CD4-positive, CD25-positive, alpha-beta regulatory T cell (primary cell): ENCODE measurements around the gene NEK5. TPM values are rescaled to one million over a fixed set of nuclear protein-coding genes. Genes with fewer than 3 reads are reported as not detected.
"Not testable (repeated sequence)": the region's sequence is repeated elsewhere in the genome, so short reads cannot be mapped to it uniquely, and the experiment has no call there.

Experiments
- ATAC-seq, 2 donors: fragments of 150-1000 bp; cut with Tn5 transposase; one replicate each; pipeline ENCODE4 v1.10.0; 2021; ENCODE audit warnings: low read depth in 2 of 2, moderate number of reproducible peaks in 2 of 2, moderate library complexity in 1 of 2
- DNase-seq, 3 donors: peaks; one replicate each; pipeline versions ENCODE4 v3.0.0 to v3.0.0-alpha.2; 2012 to 2022; ENCODE audit warnings: mixed read lengths in 1 of 3
- H3K27ac ChIP-seq: one replicate; pipeline ENCODE4 v1.7.0; 2013; ENCODE audit warnings: mild to moderate bottlenecking, low read length; ENCODE audit not compliant: insufficient read depth, poor library complexity, severe bottlenecking
- H3K27me3 ChIP-seq: one replicate; pipeline ENCODE4 v1.7.0; 2013; ENCODE audit warnings: low read length; ENCODE audit not compliant: control insufficient read depth, insufficient read depth
- H3K36me3 ChIP-seq: one replicate; pipeline ENCODE4 v1.7.0; 2013; ENCODE audit warnings: mild to moderate bottlenecking, low read length, moderate library complexity; ENCODE audit not compliant: control insufficient read depth, insufficient read depth
- H3K4me1 ChIP-seq: 2 replicates; pipeline ENCODE4 v1.7.0; 2013; ENCODE audit warnings: mild to moderate bottlenecking, low read length; ENCODE audit not compliant: insufficient read depth, control insufficient read depth, poor library complexity, severe bottlenecking
- H3K4me3 ChIP-seq: one replicate; pipeline ENCODE4 v1.7.0; 2013; ENCODE audit warnings: low read depth, mild to moderate bottlenecking, low read length, moderate library complexity
- H3K9me3 ChIP-seq, 2 experiments: 1 replicate in 1 of 2; 2 replicates in 1 of 2; pipeline ENCODE4 v1.7.0; 2013; ENCODE audit warnings: low read length in 2 of 2, mild to moderate bottlenecking in 1 of 2, moderate library complexity in 1 of 2; ENCODE audit not compliant: control insufficient read depth in 2 of 2
- H3K27ac Mint-ChIP-seq, 3 donors: one replicate each; pipeline ENCODE4 v1.8.0; 2020 to 2022; ENCODE audit warnings: mild to moderate bottlenecking in 3 of 3, mixed read lengths in 3 of 3, moderate library complexity in 2 of 3
- H3K27me3 Mint-ChIP-seq: one replicate; pipeline ENCODE4 v1.8.0; 2022; ENCODE audit warnings: mild to moderate bottlenecking, mixed read lengths
- H3K36me3 Mint-ChIP-seq: one replicate; pipeline ENCODE4 v1.8.0; 2020; ENCODE audit warnings: mixed read lengths
- H3K4me1 Mint-ChIP-seq, 4 donors: one replicate each; pipeline ENCODE4 v1.8.0; 2020 to 2022; ENCODE audit warnings: mixed read lengths in 4 of 4, mild to moderate bottlenecking in 1 of 4
- H3K4me3 Mint-ChIP-seq, 4 donors: one replicate each; pipeline ENCODE4 v1.8.0; 2020 to 2022; ENCODE audit warnings: mild to moderate bottlenecking in 4 of 4, mixed read lengths in 4 of 4, moderate library complexity in 3 of 4
- H3K9me3 Mint-ChIP-seq, 7 donors: one replicate each; pipeline ENCODE4 v1.8.0; 2020 to 2022; ENCODE audit warnings: mixed read lengths in 7 of 7, mild to moderate bottlenecking in 3 of 7, moderate library complexity in 2 of 7
- polyA plus RNA-seq, 4 donors: library from polyadenylated mRNA; unstranded; fragments of 300-500 nt; fragmentation: Illumina TruSeq; gene quantifications; one replicate each; pipeline ENCODE4 v1.2.3, GENCODE V29; 2021
- total RNA-seq: library from RNA; stranded (reverse); gene quantifications from one replicate; pipeline ENCODE4 v1.2.3, GENCODE V29; 2022

NEK5 gene, protein sequence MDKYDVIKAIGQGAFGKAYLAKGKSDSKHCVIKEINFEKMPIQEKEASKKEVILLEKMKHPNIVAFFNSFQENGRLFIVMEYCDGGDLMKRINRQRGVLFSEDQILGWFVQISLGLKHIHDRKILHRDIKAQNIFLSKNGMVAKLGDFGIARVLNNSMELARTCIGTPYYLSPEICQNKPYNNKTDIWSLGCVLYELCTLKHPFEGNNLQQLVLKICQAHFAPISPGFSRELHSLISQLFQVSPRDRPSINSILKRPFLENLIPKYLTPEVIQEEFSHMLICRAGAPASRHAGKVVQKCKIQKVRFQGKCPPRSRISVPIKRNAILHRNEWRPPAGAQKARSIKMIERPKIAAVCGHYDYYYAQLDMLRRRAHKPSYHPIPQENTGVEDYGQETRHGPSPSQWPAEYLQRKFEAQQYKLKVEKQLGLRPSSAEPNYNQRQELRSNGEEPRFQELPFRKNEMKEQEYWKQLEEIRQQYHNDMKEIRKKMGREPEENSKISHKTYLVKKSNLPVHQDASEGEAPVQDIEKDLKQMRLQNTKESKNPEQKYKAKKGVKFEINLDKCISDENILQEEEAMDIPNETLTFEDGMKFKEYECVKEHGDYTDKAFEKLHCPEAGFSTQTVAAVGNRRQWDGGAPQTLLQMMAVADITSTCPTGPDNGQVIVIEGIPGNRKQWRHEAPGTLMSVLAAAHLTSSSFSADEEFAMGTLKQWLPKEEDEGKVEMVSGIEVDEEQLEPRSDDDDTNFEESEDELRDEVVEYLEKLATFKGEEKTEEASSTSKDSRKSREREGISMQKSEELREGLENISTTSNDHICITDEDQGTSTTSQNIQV
- not detected for total RNA-seq
- polyA plus RNA-seq = under 1 TPM in 2 of 4 donors, not detected in 2; 0.06 to 0.07 TPM

DNA sequence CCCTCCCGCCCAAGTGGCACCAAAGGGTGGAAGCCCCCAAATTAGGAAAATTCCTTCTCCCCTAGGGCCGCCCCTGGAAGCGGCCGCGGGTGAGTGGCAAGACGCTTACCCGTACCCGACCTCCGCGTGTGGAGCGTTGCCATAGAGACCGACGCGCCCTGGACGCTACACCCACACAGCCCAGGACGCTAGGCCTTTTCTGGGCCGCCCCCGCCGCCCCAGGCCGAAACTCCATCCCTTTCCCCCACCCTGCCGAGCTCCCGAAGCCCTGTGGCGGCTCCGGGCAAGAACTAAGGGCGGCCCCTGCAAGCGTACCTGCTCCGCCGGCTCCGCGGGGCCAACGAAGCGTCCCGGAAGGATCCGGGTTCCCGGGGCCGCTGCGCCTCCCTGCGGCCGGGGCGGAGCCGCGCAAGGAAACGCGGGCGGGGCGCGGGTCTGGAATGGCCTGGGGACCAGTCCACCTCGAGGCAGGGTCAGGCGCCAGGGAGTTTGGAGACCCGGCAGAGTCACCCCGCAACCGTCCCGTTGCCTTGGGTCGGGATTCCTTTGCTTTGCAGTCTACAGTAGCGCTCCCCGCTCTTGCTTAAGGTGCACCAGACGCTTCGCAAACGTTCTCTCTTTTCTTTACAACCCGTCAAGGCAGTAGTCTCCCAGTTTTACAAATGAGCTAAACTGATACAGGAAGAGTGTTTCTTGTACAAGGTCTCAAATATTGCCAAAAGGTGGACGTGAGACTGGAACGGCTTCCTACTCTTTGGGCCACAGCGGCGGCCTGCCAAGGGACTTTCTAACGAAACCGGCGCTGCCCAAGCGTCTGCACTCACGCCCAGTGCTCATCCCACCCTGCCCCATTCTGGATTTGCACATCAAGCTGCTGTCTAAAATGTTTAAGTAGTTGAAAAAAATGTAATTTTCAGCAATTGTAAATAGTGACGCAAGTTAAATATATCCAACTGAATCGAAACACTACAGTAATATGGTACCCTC is at the start of gene NEK5:
TSS of gene NEK5 (minus strand) at position 360 of the 987 bp plus-strand sequence. CDS start 1,591 bp downstream, outside the sequence.
- DNase-seq (peak; percentile 36 to 56 (median 55)), ATAC-seq (peak; percentile 55 to 67)
- peak within 1 kb of the TSS; percentile 79 for H3K4me3 ChIP-seq
- peaks cover 6% of the 10 kb centered on the region for H3K27me3 ChIP-seq
- Mint-ChIP-seq H3K27me3 (peaks cover 39% of the 10 kb centered on the region), H3K4me1 (peaks cover 4 to 21% (median 8%) of the 10 kb centered on the region in 4 donors), H3K27ac (peak within 1 kb of the TSS in 2 of 3 donors; percentile 2 to 6), H3K4me3 (peak within 1 kb of the TSS; percentile 79 to 83 (median 82)), H3K36me3 (peaks cover 17% of the 10 kb centered on the region), H3K9me3 (no peaks in the 10 kb centered on the region)
- H3K27ac ChIP-seq = no peak within 1 kb of the TSS
- H3K36me3 ChIP-seq = peaks cover 19% of the 10 kb centered on the region
- H3K4me1 ChIP-seq = peaks cover 18% of the 10 kb centered on the region
- H3K9me3 ChIP-seq = no peaks in the 10 kb centered on the region

DNA sequence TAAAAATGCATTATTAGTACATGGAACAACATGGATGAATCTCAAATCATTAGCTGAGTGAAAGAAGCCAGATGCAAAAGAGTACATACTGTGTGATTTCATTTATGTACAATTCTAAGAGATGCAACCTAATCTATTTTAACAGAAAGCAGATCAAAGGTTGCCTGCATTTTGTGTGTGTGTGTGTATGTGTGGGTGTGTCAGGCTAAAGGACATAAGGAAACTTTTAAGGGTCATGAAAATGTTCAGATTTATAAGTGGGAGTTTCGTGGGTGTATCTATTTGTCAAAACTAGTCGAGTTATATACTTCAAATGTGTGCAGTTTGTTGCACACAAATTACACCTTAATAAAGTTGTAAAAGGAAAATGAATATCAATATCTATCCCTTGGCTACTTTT is 48.4 kb upstream of the NEK5 start:
- no peak for ATAC-seq
- peaks cover 14% of the 10 kb centered on the region for H3K36me3 Mint-ChIP-seq

DNA sequence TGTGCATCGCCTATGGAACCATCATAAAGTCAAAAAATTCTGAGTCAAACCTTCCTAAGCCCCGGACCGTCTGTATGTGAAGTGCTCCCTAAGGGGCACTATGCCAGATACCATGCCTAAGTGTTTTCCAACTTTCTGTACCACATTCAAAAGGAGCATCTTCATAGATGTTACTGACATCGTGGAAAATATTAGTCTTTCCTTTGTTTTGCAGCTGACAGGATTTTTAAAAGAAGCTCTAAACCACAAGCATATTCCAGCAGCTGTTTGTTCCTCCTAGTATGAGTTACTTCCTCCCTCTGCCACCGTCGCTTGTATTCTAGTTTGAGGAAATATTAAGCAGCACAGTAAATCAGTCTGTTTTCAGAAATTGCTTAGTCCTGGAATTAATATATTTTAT is 45.1 kb upstream of the NEK5 start:
- H3K9me3 Mint-ChIP-seq, ATAC-seq, H3K4me1 ChIP-seq, H3K4me1 Mint-ChIP-seq, H3K4me3 ChIP-seq, DNase-seq, H3K27me3 ChIP-seq, H3K4me3 Mint-ChIP-seq, H3K9me3 ChIP-seq, H3K27ac ChIP-seq, H3K27me3 Mint-ChIP-seq: not testable (repeated sequence)
- peak overlapping the region in 1 of 3 donors; percentile 25 for H3K27ac Mint-ChIP-seq
- peaks cover 60% of the 10 kb centered on the region for H3K36me3 ChIP-seq
- H3K36me3 Mint-ChIP-seq = peaks cover 17% of the 10 kb centered on the region

More for the DNA sequence above, 48.4 kb upstream of the NEK5 start:
- Mint-ChIP-seq H3K27me3 (no peaks in the 10 kb centered on the region), H3K4me3 (no peak overlapping the region), H3K4me1 (peaks cover 0 to 11% (median 0%) of the 10 kb centered on the region in 4 donors), H3K9me3 (no peaks in the 10 kb centered on the region), H3K27ac (no peak overlapping the region)
- H3K4me1 ChIP-seq = no peaks in the 10 kb centered on the region
- H3K36me3 ChIP-seq = peaks cover 61% of the 10 kb centered on the region
- DNase-seq = no peak
- H3K4me3 ChIP-seq = no peak overlapping the region
- H3K27ac ChIP-seq = no peak overlapping the region
- no peaks in the 10 kb centered on the region for H3K27me3 ChIP-seq
- H3K9me3 ChIP-seq = no peaks in the 10 kb centered on the region

DNA sequence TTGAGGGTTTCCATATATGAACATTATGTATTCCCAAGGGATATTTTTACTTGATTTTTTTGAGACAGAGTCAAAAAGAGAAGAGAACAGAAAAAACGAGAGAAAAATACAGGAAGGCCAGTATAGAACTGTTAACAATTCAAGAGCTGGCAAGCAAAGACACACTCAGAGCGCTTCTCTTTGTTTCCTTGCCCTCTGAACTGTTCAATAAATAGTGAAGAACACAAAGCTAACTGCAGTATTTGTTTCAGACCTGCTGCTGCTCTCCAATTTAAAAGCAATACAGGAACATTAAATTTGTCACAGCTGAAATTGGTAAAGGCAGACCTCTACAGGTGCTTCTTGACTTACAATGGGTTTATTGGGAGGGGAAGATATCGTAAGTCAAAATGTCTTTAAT is 44.5 kb upstream of the NEK5 start:
- ATAC-seq (no peak), DNase-seq (no peak)
- Histone ChIP-seq H3K9me3 (no peaks in the 10 kb centered on the region), H3K4me1 (no peaks in the 10 kb centered on the region), H3K36me3 (peaks cover 59% of the 10 kb centered on the region), H3K27me3 (no peaks in the 10 kb centered on the region), H3K27ac (no peak overlapping the region), H3K4me3 (no peak overlapping the region)
- Mint-ChIP-seq H3K9me3 (no peaks in the 10 kb centered on the region), H3K27me3 (no peaks in the 10 kb centered on the region), H3K27ac (peak overlapping the region in 1 of 3 donors; percentile 90), H3K4me1 (peaks cover 2 to 8% (median 4%) of the 10 kb centered on the region in 4 donors), H3K36me3 (peaks cover 17% of the 10 kb centered on the region), H3K4me3 (no peak overlapping the region)

DNA sequence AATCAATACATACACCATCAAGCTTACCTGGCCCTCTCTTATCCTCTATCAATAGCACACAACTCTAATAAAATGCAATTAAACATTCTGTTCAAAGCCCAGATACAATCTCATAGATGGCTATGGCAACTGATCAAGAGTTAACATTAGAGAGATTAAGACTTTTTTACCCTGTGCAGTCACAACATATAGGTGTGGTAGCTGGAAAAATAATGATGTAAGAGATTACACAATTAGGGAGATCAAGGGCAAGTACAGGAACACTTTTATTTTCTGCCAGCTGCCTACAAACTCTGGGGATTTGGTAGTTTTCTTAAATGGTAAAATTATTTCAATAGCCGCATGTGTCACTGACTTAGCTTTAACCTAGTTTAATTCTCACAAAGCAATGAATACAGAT is 42.8 kb upstream of the NEK5 start:
- not testable (repeated sequence) for ATAC-seq, H3K4me1 Mint-ChIP-seq, H3K9me3 Mint-ChIP-seq, H3K27ac ChIP-seq, H3K27me3 ChIP-seq, H3K4me3 ChIP-seq, H3K27me3 Mint-ChIP-seq, H3K4me3 Mint-ChIP-seq, H3K9me3 ChIP-seq, DNase-seq, H3K27ac Mint-ChIP-seq, H3K4me1 ChIP-seq
- H3K36me3 ChIP-seq = peaks cover 55% of the 10 kb centered on the region
- peaks cover 17% of the 10 kb centered on the region for H3K36me3 Mint-ChIP-seq

DNA sequence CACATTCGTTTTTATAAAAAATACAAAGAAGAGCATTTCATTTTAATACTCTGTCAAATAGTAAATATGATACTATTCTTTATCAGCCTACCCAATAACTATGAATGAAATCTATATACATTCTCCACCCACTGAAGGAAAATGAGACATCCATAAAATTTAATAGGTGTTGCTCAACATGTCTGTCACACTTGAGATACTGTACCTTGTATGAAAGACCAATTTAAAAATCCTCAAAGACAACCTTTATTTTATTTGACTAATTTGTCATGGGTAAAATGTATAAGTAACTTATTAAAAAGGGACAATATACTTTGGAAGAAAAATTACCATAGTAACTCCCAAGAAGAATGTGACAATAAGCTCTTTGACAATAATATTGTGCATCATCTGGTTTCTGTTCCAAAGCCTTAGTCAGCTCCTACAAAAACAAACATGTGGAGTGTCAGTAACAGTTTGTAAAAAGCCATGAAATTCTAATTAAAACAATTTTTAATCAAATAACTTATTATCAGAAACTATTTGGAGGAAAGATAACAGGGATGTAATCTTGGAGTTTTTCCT is 42.0 kb upstream of the NEK5 start:
- H3K9me3 Mint-ChIP-seq, H3K9me3 ChIP-seq, H3K27ac Mint-ChIP-seq, ATAC-seq, H3K4me3 Mint-ChIP-seq, H3K27me3 Mint-ChIP-seq, H3K27me3 ChIP-seq, H3K27ac ChIP-seq, H3K4me1 ChIP-seq, H3K4me1 Mint-ChIP-seq, DNase-seq, H3K4me3 ChIP-seq: not testable (repeated sequence)
- H3K36me3 ChIP-seq = peaks cover 55% of the 10 kb centered on the region
- H3K36me3 Mint-ChIP-seq = peaks cover 20% of the 10 kb centered on the region

DNA sequence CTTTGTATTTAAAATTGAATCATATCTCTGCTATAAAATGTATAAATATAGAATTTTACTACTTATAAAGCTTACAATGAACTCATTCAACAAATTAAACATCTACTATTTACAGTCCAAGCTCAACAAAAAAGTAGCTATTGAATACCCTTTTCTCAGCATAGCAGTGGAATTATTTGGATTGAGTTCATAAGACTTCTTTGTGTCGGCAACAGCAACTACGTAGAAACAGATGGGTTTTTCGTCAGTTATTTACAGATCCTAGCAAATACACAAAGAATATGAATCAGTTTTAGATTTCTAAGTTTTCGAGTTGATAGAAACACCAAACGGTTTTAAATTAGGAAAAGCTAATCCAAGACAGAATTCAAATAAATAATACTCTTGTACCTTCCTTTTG is 41.0 kb upstream of the NEK5 start:
- H3K4me1 ChIP-seq = no peaks in the 10 kb centered on the region
- H3K27ac ChIP-seq = no peak overlapping the region
- Mint-ChIP-seq H3K27ac (no peak overlapping the region), H3K4me1 (peaks cover 2 to 8% (median 4%) of the 10 kb centered on the region in 4 donors), H3K36me3 (peaks cover 22% of the 10 kb centered on the region), H3K27me3 (no peaks in the 10 kb centered on the region), H3K9me3 (no peaks in the 10 kb centered on the region), H3K4me3 (no peak overlapping the region)
- no peaks in the 10 kb centered on the region for H3K27me3 ChIP-seq
- ATAC-seq = no peak
- no peaks in the 10 kb centered on the region for H3K9me3 ChIP-seq
- DNase-seq = no peak
- H3K36me3 ChIP-seq = peaks cover 51% of the 10 kb centered on the region
- no peak overlapping the region for H3K4me3 ChIP-seq
